GM12878 (cell line): Measurements from ENCODE around the gene PPP2R3C.

Source experiments
- RAD51 ChIP-seq: fragments of 450-650 bp; IDR thresholded peaks from 2 replicates; pipeline ENCODE4 v1.6.1; 2016; ENCODE audit warnings: moderate library complexity, mild to moderate bottlenecking, inconsistent platforms
- SREBF2 ChIP-seq: IDR thresholded peaks from 2 replicates; pipeline ENCODE4 v1.6.1; 2012; ENCODE audit warnings: mild to moderate bottlenecking, low read length

- TF ChIP-seq RAD51: no peak
- TF ChIP-seq SREBF2: no peak
Measured at GRCh38 chr14:35149239-35149638, 27.4 kb upstream of the PPP2R3C start.
